K562 (cell line): Measurements from ENCODE around the gene ITPRIPL2. TPM values are rescaled to one million over a fixed set of nuclear protein-coding genes. Genes with fewer than 3 reads are reported as not detected.

ENCODE experiments used
- ARID4B ChIP-seq: sonication (generic); formaldehyde crosslinking; IDR thresholded peaks from 2 replicates; pipeline ENCODE4 v1.8.0; 2022; ENCODE audit warnings: mild to moderate bottlenecking, missing genetic modification reagents
- GTF3C2 ChIP-seq: IDR thresholded peaks from 3 replicates; pipeline ENCODE4 v1.6.1; 2011; ENCODE audit warnings: borderline replicate concordance, mild to moderate bottlenecking, moderate library complexity; ENCODE audit not compliant: insufficient read length; ENCODE audit errors: extremely low read depth
- NBN ChIP-seq: fragments of 450-650 bp; IDR thresholded peaks from 2 replicates; pipeline ENCODE4 v1.6.1; 2016; ENCODE audit warnings: low read depth, mild to moderate bottlenecking
- RBM15 ChIP-seq: fragments of 200-400 bp; formaldehyde crosslinking; IDR thresholded peaks from 2 replicates; pipeline ENCODE4 v1.6.1; 2018; ENCODE audit warnings: mild to moderate bottlenecking, low read length, moderate library complexity; ENCODE audit not compliant: insufficient read depth
- SAFB2 ChIP-seq: fragments of 200-400 bp; formaldehyde crosslinking; IDR thresholded peaks from 2 replicates; pipeline ENCODE4 v1.6.1; 2018; ENCODE audit warnings: borderline replicate concordance, low read length, low read depth, moderate library complexity; ENCODE audit not compliant: severe bottlenecking
- ZNF175 ChIP-seq: fragments of 200-800 bp; sonication (Bioruptor generic); IDR thresholded peaks from 2 replicates; pipeline ENCODE4 v1.6.1; 2016; ENCODE audit warnings: low read depth, mild to moderate bottlenecking, missing genetic modification characterization, missing compliant biosample characterization
- ZNF609 ChIP-seq: sonication (generic); formaldehyde crosslinking; IDR thresholded peaks from 2 replicates; pipeline ENCODE4 v1.8.1; 2023; ENCODE audit warnings: missing genetic modification reagents, mild to moderate bottlenecking, borderline replicate concordance
- polyA plus RNA-seq, 8 experiments: library from polyadenylated mRNA; depleted of rRNA in 4 of 8; stranded (reverse) in 5 of 8; unstranded in 3 of 8; fragments of >200 nt; fragmentation: Nextera tagmentation in 2 of 8; fragmentation: Illumina TruSeq in 1 of 8; extraction: Ambion mirVana in 2 of 8; extraction: Trizol in 1 of 8; gene quantifications; 2 replicates each; pipeline versions ENCODE4 v1.2.1 to v1.2.3, GENCODE V29; 2011 to 2014; ENCODE audit warnings: inconsistent platforms in 1 of 8, missing spikeins in 1 of 8
- total RNA-seq, 7 experiments: library from RNA; depleted of rRNA in 6 of 7; stranded (reverse); fragments of >200 nt in 6 of 7; fragmentation: Illumina TruSeq in 2 of 7; extraction: Trizol in 2 of 7; gene quantifications; 2 replicates each; pipeline versions ENCODE4 v1.2.1 to v1.2.3, GENCODE V29; 2011 to 2021; ENCODE audit warnings: low replicate concordance in 1 of 7

ITPRIPL2 gene
- total and polyA plus RNA-seq, 9 of the 15 experiments (the other 6 are each of a cell fraction or from before 2014, with no cell fraction given): 0.04 to 2.2 (median 0.58) TPM

GRCh38 chr16:19167710-19168370 lies 54.1 kb downstream of the ITPRIPL2 start, which contains the start of gene SYT17 (continued):
- TF ChIP-seq ZNF609 (CRISPR knock-in tag) (no peak), SAFB2 (no peak), ARID4B (CRISPR knock-in tag) (no peak), GTF3C2 (no peak), ZNF175 (no peak), NBN (no peak), RBM15 (no peak)
